ENCODE data around the gene PRICKLE4. TPM values are rescaled to one million over a fixed set of nuclear protein-coding genes. Genes with fewer than 3 reads are reported as not detected.
A peak's percentile ranks its signal among the peaks of the same experiment; 100 is the strongest.

Gene PRICKLE4
- total RNA-seq, 1 donor from 2014 or later = 2.3 TPM

GRCh38 chr6:41791984-41792383 is 11.4 kb downstream of the PRICKLE4 start:
- Mint-ChIP-seq H3K4me1 (ENCODE audit: unreplicated experiment) (peaks cover 9% of the 10 kb centered on the region), H3K4me3 (ENCODE audit: unreplicated experiment) (no peak overlapping the region), H3K27ac (ENCODE audit: unreplicated experiment) (no peak overlapping the region), H3K27me3 (ENCODE audit: unreplicated experiment) (no peaks in the 10 kb centered on the region), H3K9me3 (ENCODE audit: unreplicated experiment) (no peaks in the 10 kb centered on the region), H3K36me3 (ENCODE audit: unreplicated experiment) (peaks cover 22% of the 10 kb centered on the region)
- no peak for TF ChIP-seq CTCF (IDR thresholded peaks at IDR 0.05)
- DNase-seq (ENCODE audit: extremely low spot score, unreplicated experiment) = no peak

- Mint-ChIP-seq H3K27ac (ENCODE audit: unreplicated experiment) (no peak overlapping the region), H3K27me3 (ENCODE audit: unreplicated experiment) (no peaks in the 10 kb centered on the region), H3K36me3 (ENCODE audit: unreplicated experiment) (peaks cover 11% of the 10 kb centered on the region), H3K4me3 (ENCODE audit: unreplicated experiment) (no peak overlapping the region), H3K4me1 (ENCODE audit: unreplicated experiment) (no peaks in the 10 kb centered on the region), H3K9me3 (ENCODE audit: unreplicated experiment) (no peaks in the 10 kb centered on the region)
- no peak for TF ChIP-seq CTCF (IDR thresholded peaks at IDR 0.05)
- no peak for DNase-seq (ENCODE audit: extremely low spot score, unreplicated experiment)
Observed at GRCh38 chr6:41796474-41796873, 15.9 kb downstream of the PRICKLE4 start.

GRCh38 chr6:41798901-41799558 is 18.4 kb downstream of the PRICKLE4 start:
- DNase-seq (ENCODE audit: extremely low spot score, unreplicated experiment) = no peak
- Mint-ChIP-seq H3K4me3 (ENCODE audit: unreplicated experiment) (no peak overlapping the region), H3K9me3 (ENCODE audit: unreplicated experiment) (no peaks in the 10 kb centered on the region), H3K27me3 (ENCODE audit: unreplicated experiment) (no peaks in the 10 kb centered on the region), H3K27ac (ENCODE audit: unreplicated experiment) (no peak overlapping the region), H3K36me3 (ENCODE audit: unreplicated experiment) (peaks cover 2% of the 10 kb centered on the region), H3K4me1 (ENCODE audit: unreplicated experiment) (no peaks in the 10 kb centered on the region)
- TF ChIP-seq CTCF (IDR thresholded peaks at IDR 0.05) = no peak

GRCh38 chr6:41799559-41799911 is 19.0 kb downstream of the PRICKLE4 start:
- Mint-ChIP-seq H3K4me3 (ENCODE audit: unreplicated experiment) (no peak overlapping the region), H3K27ac (ENCODE audit: unreplicated experiment) (no peak overlapping the region), H3K27me3 (ENCODE audit: unreplicated experiment) (no peaks in the 10 kb centered on the region), H3K36me3 (ENCODE audit: unreplicated experiment) (peaks cover 2% of the 10 kb centered on the region), H3K4me1 (ENCODE audit: unreplicated experiment) (no peaks in the 10 kb centered on the region), H3K9me3 (ENCODE audit: unreplicated experiment) (no peaks in the 10 kb centered on the region)
- no peak for TF ChIP-seq CTCF (IDR thresholded peaks at IDR 0.05)
- no peak for DNase-seq (ENCODE audit: extremely low spot score, unreplicated experiment)

GRCh38 chr6:41801380-41801779 is 20.8 kb downstream of the PRICKLE4 start:
- H3K4me1 Mint-ChIP-seq (ENCODE audit: unreplicated experiment) = no peaks in the 10 kb centered on the region
- H3K4me3 Mint-ChIP-seq (ENCODE audit: unreplicated experiment) = no peak overlapping the region
- peaks cover 2% of the 10 kb centered on the region for H3K36me3 Mint-ChIP-seq (ENCODE audit: unreplicated experiment)
- peak; percentile 70 for TF ChIP-seq CTCF (IDR thresholded peaks at IDR 0.05)
- no peaks in the 10 kb centered on the region for H3K27me3 Mint-ChIP-seq (ENCODE audit: unreplicated experiment)
- no peak for DNase-seq (ENCODE audit: extremely low spot score, unreplicated experiment)
- no peaks in the 10 kb centered on the region for H3K9me3 Mint-ChIP-seq (ENCODE audit: unreplicated experiment)
- no peak overlapping the region for H3K27ac Mint-ChIP-seq (ENCODE audit: unreplicated experiment)

Measured in osteocyte (in vitro differentiated cells).